ENCODE measurements around the gene GLCCI1.

The GLCCI1 gene

DNA sequence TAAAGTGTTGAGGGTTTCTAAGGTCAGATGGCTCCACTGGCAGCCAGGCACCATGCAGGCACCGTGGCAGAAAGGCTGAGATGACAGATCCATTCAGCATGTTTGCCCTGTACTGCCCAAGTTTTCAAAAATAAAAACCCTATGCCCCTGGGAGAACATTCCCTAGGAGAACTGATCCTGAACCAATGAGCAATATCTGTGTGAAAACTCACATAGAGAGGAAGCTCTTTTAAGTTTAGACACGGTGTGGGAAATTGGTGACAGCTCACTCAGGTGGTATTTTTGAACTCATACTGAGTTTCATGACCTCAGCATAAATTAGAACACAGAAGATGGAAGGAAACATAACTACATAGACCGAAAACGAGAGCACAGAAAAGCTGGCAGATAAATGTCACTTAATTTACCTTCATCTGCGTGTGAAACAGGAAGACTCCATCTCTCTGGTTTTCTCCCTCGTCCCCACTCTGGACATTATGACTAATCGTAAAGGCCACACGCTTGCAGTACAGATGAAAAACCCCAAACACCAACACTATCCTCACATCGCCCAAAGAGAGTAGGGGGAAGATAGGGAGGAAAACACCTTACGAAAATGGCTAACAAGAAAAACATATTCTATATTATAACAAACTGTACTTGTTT, 165.6 kb downstream of the GLCCI1 start:
- peak; percentile 23 for DNase-seq

DNA sequence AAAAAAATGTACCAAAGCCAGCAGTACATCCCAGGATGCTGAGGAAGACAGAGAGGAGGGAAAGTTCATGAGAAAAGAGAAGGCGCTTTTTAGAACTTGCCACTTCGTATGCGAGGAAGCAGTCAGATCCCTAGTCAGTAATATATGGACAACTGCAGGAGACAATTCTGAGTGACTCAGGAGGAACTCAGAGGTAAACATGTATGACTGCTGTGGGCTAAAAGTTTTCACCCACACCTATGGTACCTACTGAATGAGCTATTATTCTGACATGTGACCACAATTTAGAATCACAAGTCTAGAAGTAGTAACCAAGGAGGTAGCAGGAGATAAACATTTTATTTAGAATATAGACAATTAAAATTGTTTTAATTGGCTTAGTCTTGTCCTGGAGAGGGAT, 166.8 kb downstream of the GLCCI1 start:
- DNase-seq, result no peak

DNA sequence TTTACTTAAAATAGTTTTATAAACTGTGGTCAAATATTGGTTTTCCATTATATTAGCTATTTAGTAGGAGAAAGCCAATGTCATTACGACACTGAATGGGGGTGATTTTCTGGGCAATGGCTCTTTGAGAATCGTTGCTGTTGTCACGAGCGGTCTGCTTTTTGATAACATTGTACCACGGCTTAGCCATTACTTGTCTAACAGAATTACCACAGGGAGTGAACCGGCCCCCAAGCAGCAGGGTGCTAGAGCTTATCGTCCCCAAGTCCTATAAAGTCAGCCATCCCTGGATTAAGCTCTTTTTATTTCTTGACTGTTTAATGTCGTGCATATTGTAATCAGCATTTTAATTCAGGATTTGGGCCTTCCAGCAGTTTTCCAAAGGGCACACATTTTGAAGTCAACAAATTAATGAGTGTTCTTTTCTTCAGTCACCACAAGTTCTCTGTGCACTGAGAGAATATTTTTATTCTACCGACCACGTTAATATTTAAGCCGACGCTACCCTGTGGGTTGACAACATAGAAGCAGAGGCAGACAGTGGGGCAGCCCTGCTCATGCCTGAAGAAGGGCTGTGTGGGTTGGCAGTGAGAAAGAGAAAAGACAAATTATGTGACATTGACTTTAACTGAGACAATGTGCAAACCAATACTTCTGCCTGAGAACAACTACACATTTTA, 167.6 kb downstream of the GLCCI1 start:
- DNase-seq, result no peak

Measured in NK-92 treated with Interleukin-12 subunit alpha and Interleukin-12 subunit beta, amount 100 ng/mL, for 24 hours (cell line).